Activated T-cell treated with anti-CD3 and anti-CD28 coated beads, Interleukin-2, amount 50 U/mL, for 4 hours (primary cell): ENCODE data around the gene SEPTIN6. TPM values are rescaled to one million over a fixed set of nuclear protein-coding genes. Genes with fewer than 3 reads are reported as not detected.
A peak's percentile ranks its signal among the peaks of the same experiment; 100 is the strongest.
"Not testable (repeated sequence)": the region's sequence is repeated elsewhere in the genome, so short reads cannot be mapped to it uniquely, and the experiment has no call there.

Source experiments
- ATAC-seq, 2 donors: fragments of 200-7000 bp; cut with Tn5 transposase; one replicate each; pipeline ENCODE4 v1.10.0; 2021
- DNase-seq: peaks from one replicate; pipeline ENCODE4 v3.0.0-alpha.2; 2020
- H3K27me3 Mint-ChIP-seq: one replicate; pipeline ENCODE4 v1.8.0; 2021; ENCODE audit warnings: low read depth, mixed read lengths
- H3K36me3 Mint-ChIP-seq: one replicate; pipeline ENCODE4 v1.8.0; 2022; ENCODE audit warnings: mixed read lengths; ENCODE audit not compliant: insufficient read depth
- H3K4me1 Mint-ChIP-seq: one replicate; pipeline ENCODE4 v1.8.0; 2021; ENCODE audit warnings: low read depth, mixed read lengths
- H3K4me3 Mint-ChIP-seq: one replicate; pipeline ENCODE4 v1.8.0; 2021; ENCODE audit warnings: mild to moderate bottlenecking, moderate library complexity, mixed read lengths
- H3K9me3 Mint-ChIP-seq: one replicate; pipeline ENCODE4 v1.8.0; 2021; ENCODE audit warnings: mixed read lengths
- total RNA-seq, 3 donors: library from RNA; stranded (reverse); gene quantifications; one replicate each; pipeline ENCODE4 v1.2.1, GENCODE V29; 2021

The SEPTIN6 gene
- total RNA-seq, 3 donors from 2014 or later, result 100 to 131 (median 104) TPM

DNA sequence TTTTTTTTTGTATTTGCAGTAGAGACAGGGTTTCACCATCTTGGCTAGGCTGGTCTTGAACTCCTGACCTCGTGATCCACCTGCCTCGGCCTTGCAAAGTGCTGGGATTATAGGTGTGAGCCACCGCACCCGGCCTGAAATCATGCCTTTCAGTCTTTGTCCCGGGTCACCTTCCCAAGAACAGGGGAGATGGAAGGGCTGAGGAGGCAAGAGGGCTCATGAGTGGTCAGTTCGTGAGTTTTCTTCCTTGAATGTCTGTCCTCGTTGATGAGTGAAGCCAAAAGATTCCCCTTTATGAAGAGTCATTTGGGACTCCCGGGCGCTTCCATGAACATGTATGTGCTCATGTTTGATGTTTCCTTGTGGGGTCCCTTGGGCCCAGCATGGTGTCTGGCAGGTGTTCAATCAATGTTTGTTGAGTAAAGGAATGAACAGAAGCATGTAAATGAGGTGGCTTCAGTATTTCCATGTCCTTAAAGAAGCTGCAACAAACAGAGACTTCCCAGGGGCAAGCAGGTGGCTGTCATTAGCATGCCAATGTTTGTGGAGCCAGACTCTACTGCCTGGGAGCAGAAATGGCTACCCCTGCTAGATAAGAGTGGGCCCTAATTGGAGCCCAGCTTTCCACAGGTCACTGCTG, 3.4 kb upstream of the SEPTIN6 start:
- Mint-ChIP-seq H3K27me3 (no peaks in the 10 kb centered on the region), H3K4me3 (no peak overlapping the region), H3K4me1 (peaks cover 5% of the 10 kb centered on the region), H3K9me3 (no peaks in the 10 kb centered on the region), H3K36me3 (no peaks in the 10 kb centered on the region)
- DNase-seq, result no peak
- no peak for ATAC-seq

- peaks cover 8% of the 10 kb centered on the region for H3K4me1 Mint-ChIP-seq
- no peaks in the 10 kb centered on the region for H3K36me3 Mint-ChIP-seq
- no peaks in the 10 kb centered on the region for H3K27me3 Mint-ChIP-seq
- no peak overlapping the region for H3K4me3 Mint-ChIP-seq
- no peaks in the 10 kb centered on the region for H3K9me3 Mint-ChIP-seq
- DNase-seq, result no peak
- no peak for ATAC-seq
Measured at GRCh38 chrX:119695535-119696050, 2.6 kb upstream of the SEPTIN6 start.

DNA sequence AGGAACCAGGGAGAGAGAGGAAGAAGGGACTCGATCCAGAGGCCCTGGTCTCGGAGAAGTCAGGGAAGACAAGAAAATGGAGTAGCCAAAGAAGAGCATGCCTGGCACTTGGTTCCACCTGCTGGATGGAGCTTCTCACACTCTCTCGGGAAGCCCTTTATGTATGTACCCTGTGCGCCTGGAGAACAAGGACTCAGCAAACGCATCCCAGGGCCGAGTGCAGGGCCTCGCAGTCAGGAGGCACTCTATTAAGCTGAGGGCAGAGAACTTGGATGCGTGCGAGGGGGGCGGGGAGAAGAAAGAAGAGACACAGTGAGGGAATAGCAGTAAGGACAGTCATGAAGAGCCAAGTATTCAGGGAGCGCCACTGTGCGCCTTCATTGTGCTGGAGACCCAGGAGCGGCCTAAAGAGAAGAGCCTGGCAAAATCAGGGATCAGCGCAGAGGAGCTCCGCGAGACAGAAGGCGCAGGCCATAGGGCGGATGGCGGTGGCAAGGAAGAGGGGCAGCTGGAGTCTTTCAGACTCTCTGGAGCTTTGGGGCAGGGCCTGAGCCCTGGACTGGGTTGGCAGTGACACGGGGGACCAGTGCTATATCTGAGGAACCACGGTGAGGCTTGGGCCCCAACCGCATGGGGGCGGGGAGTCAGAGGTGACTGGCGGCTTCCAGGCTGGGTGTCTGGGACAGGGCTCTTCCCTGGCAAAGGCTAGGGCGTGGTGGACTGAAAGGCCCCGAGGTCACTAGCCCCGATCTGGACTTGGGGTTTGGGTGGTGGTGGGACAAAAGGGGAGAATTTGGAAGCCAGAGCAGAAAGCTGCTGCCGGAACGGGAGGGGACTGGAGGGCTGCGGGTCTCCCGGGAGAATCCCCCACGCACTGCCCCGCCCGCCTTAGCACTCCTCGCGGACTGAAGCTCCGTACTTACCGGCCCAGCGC, 1.9 kb upstream of the SEPTIN6 start:
- Mint-ChIP-seq H3K27me3 (no peaks in the 10 kb centered on the region), H3K36me3 (no peaks in the 10 kb centered on the region), H3K4me3 (no peak overlapping the region), H3K9me3 (no peaks in the 10 kb centered on the region), H3K4me1 (peaks cover 10% of the 10 kb centered on the region)
- DNase-seq (no peak), ATAC-seq (no peak)

DNA sequence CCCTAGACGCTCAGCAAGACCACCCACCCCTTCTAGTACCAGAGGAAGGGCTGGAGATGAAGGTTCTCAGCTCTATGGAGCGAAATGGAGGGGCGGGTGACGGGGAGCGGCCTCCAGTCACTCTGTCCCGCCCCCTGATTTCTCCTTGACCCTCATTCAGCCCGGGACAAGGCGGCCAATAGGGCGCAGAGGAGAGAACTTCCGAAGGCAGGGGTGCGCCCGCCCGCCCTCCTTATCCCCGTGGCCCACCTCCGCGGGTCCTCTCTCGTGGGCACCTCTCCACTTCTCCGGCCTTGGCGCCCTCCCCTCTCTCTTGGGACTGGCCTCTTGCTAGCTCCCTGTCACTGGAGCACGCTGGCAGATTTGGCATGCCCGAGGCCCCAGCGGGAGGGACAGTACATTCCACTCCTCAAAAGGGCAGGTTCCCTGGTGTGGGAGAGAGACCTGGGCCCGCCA, 1.1 kb upstream of the SEPTIN6 start:
- DNase-seq (no peak), ATAC-seq (no peak)
- H3K9me3 Mint-ChIP-seq, result no peaks in the 10 kb centered on the region
- peaks cover 14% of the 10 kb centered on the region for H3K4me1 Mint-ChIP-seq
- no peaks in the 10 kb centered on the region for H3K27me3 Mint-ChIP-seq
- no peaks in the 10 kb centered on the region for H3K36me3 Mint-ChIP-seq
- H3K4me3 Mint-ChIP-seq, result peak overlapping the region; percentile 47

GRCh38 chrX:119692191-119693039, 553 bp downstream of the SEPTIN6 start:
- no peaks in the 10 kb centered on the region for H3K36me3 Mint-ChIP-seq

GRCh38 chrX:119690921-119691716, 1.8 kb downstream of the SEPTIN6 start:
- DNase-seq (peak; percentile 74), ATAC-seq (peak; percentile 6 to 10)
- Mint-ChIP-seq H3K4me3 (peak overlapping the region; percentile 98), H3K9me3 (no peaks in the 10 kb centered on the region), H3K27me3 (no peaks in the 10 kb centered on the region), H3K36me3 (no peaks in the 10 kb centered on the region), H3K4me1 (peaks cover 39% of the 10 kb centered on the region)

More at GRCh38 chrX:119692191-119693039, 553 bp downstream of the SEPTIN6 start:
- H3K9me3 Mint-ChIP-seq, result no peaks in the 10 kb centered on the region
- peak overlapping the region; percentile 98 for H3K4me3 Mint-ChIP-seq
- H3K4me1 Mint-ChIP-seq, result peaks cover 26% of the 10 kb centered on the region
- DNase-seq (peak; percentile 61), ATAC-seq (peak; percentile 60 to 65)
- no peaks in the 10 kb centered on the region for H3K27me3 Mint-ChIP-seq

GRCh38 chrX:119688911-119689321, 4.1 kb downstream of the SEPTIN6 start:
- no peaks in the 10 kb centered on the region for H3K36me3 Mint-ChIP-seq

DNA sequence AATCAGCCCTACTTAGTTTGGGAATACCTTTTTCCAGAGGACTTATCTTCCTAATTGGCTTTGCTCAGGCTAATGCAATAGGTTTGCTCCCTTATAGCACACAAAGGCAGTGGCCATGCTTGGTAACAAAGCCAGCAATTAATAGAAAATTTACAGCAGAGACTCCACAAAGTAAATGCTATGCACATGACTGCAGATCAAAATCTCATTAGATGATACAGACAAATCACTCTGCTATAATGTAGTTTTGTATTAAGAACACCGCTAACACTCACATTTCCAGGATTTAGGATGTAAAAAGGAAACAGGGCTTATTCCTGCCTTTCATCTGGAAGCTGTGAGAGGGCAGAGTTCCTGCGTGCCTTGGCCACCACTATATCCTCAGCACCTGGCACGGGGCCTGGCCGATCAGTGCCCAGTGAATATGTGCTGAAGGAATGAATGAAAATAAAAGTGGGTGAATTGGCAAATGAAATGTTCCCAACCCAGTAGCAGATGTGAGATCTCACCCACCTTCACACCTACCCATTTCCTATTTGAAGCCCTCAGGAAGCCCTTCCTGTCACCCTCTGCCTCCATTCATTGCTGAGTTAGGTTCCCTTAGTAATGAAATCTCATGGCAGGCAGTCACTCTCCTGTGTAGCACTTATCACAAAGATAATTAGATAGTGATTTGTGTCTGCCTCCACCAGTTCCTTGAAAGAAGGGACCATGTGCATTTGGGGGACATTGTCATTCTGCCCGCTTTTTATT, 5.1 kb downstream of the SEPTIN6 start:
- Mint-ChIP-seq H3K4me1 (peaks cover 57% of the 10 kb centered on the region), H3K27me3 (no peaks in the 10 kb centered on the region), H3K9me3 (no peaks in the 10 kb centered on the region), H3K4me3 (peak overlapping the region; percentile 98), H3K36me3 (no peaks in the 10 kb centered on the region)
- ATAC-seq (no peak), DNase-seq (no peak)

More at GRCh38 chrX:119688911-119689321, 4.1 kb downstream of the SEPTIN6 start:
- Mint-ChIP-seq H3K27me3 (no peaks in the 10 kb centered on the region), H3K4me1 (peaks cover 50% of the 10 kb centered on the region), H3K9me3 (no peaks in the 10 kb centered on the region), H3K4me3 (peak overlapping the region; percentile 98)
- peak; percentile 5 to 12 for ATAC-seq
- peak; percentile 39 for DNase-seq

DNA sequence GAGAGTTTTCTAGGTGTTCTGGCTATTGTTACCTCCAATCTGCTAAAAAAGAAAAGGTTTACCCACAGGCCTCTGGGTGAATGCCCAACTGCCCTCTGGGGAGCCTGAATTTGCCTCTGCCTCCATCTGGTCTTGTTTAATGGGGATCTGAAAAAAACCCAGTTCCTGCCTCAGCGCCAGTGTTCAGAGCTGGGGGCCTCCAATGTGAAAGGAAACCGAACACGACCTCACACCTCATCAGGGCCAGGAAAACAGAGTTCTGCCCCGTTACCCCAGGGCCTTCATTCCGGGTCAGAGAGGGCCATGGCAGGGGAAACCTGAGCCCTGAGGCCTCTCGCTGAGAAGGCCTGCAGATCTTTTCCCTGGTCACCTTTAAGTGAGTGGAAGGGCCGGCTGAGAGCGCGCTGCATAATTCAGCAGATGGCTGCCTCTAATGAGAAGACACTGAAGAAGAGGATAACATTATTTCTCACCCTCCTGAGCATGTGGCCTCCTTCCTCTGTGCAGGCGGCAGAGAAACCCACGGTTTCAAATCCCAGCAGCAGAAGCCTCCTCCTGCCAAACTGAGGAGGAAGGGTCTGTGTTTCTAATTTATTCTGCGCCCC, 6.8 kb downstream of the SEPTIN6 start:
- no peaks in the 10 kb centered on the region for H3K36me3 Mint-ChIP-seq
- H3K4me3 Mint-ChIP-seq, result peak overlapping the region; percentile 98
- H3K27me3 Mint-ChIP-seq, result no peaks in the 10 kb centered on the region
- H3K4me1 Mint-ChIP-seq, result peaks cover 67% of the 10 kb centered on the region
- ATAC-seq (no peak), DNase-seq (no peak)
- H3K9me3 Mint-ChIP-seq, result no peaks in the 10 kb centered on the region

GRCh38 chrX:119685225-119686066, 7.5 kb downstream of the SEPTIN6 start:
- no peaks in the 10 kb centered on the region for H3K36me3 Mint-ChIP-seq
- H3K27me3 Mint-ChIP-seq, result no peaks in the 10 kb centered on the region
- peaks cover 69% of the 10 kb centered on the region for H3K4me1 Mint-ChIP-seq
- peak overlapping the region; percentile 98 for H3K4me3 Mint-ChIP-seq
- DNase-seq, result peak; percentile 45
- ATAC-seq, result peak; percentile 49 to 52
- H3K9me3 Mint-ChIP-seq, result no peaks in the 10 kb centered on the region

- DNase-seq (no peak), ATAC-seq (no peak)
- Mint-ChIP-seq H3K27me3 (no peaks in the 10 kb centered on the region), H3K4me3 (peak overlapping the region; percentile 98), H3K4me1 (peaks cover 67% of the 10 kb centered on the region), H3K36me3 (no peaks in the 10 kb centered on the region), H3K9me3 (no peaks in the 10 kb centered on the region)
Measured at GRCh38 chrX:119684916-119685224, 8.1 kb downstream of the SEPTIN6 start.

- not testable (repeated sequence) for H3K27me3 Mint-ChIP-seq, H3K36me3 Mint-ChIP-seq, H3K9me3 Mint-ChIP-seq, ATAC-seq, DNase-seq
- Mint-ChIP-seq H3K4me1 (peaks cover 66% of the 10 kb centered on the region), H3K4me3 (peak overlapping the region; percentile 98)
Measured at GRCh38 chrX:119684312-119684711, 8.7 kb downstream of the SEPTIN6 start.
